GM10266 (cell line): ENCODE data around the gene IL1RAPL1.

Experiments
- DNase-seq: peaks from one replicate; pipeline ENCODE4 v3.0.0; 2012; ENCODE audit errors: extremely low spot score
- CTCF ChIP-seq: IDR thresholded peaks from 2 replicates; pipeline ENCODE4 v1.5.1; 2012; ENCODE audit warnings: mild to moderate bottlenecking, low read depth; ENCODE audit not compliant: control insufficient read depth, insufficient read depth; ENCODE audit errors: missing control alignments

IL1RAPL1 gene

GRCh38 chrX:28651186-28651585 lies 63.9 kb downstream of the IL1RAPL1 start:
- no peak for TF ChIP-seq CTCF
- no peak for DNase-seq

GRCh38 chrX:28659269-28659668 lies 72.0 kb downstream of the IL1RAPL1 start:
- no peak for DNase-seq
- TF ChIP-seq CTCF = no peak

- no peak for DNase-seq
- TF ChIP-seq CTCF = no peak
Measured at GRCh38 chrX:28665778-28666177, 78.5 kb downstream of the IL1RAPL1 start.

DNA sequence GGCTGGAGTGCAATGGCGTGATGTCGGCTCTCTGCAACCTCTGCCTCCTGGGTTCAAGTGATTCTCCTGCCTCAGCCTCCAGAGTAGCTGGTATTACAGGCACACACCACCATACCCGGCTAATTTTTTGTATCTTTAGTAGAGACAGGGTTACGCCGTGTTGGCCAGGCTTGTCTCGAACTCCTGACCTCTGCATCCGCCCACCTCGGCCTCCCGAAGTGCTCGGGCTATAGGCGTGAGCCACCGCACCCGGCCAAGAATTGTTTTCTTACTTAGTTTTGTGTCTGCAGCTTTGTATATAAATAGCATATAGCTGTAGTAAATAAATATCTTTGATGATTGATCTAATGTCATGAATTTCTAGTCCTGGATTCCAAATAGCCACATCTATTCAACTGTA lies 81.1 kb downstream of the IL1RAPL1 start:
- DNase-seq = no peak
- TF ChIP-seq CTCF = no peak

DNA sequence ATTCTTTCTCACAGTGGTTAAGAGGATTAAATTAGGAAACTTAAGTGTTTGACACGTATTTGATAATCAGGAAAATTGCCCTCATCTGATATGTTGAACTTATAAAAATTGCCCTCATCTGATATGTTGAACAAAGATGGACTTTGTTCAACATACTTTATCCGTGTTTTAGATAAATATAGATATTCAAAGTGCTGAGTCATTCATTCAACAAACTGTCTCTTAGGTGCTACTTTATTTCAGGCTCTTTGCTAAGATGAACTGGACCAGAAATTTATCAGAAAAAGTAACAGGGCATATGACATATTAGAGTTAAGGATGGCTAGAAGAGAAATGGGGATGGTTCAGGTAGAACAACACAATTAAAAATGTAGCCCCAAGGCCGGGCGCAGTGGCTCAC lies 81.7 kb downstream of the IL1RAPL1 start:
- TF ChIP-seq CTCF = no peak
- DNase-seq = no peak

DNA sequence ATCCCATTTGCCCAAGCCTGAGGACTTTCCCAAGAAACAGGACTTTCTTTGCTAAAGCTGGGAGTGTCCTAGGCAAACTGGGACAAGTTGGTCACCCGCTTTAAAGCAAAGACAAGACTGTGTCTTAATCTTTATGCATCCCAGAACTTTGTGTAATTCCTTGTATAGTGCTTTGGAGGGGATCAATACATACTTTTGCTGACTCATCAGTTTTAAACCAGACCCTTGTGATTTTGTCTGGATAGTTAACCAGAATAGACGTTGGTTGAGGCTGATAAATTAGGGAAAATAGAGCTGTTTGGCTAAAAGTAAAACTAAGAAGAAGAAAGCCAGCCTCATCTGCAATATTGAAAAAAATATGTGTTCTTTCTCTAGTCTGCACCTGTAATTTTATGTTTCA lies 82.8 kb downstream of the IL1RAPL1 start:
- DNase-seq = no peak
- no peak for TF ChIP-seq CTCF

DNA sequence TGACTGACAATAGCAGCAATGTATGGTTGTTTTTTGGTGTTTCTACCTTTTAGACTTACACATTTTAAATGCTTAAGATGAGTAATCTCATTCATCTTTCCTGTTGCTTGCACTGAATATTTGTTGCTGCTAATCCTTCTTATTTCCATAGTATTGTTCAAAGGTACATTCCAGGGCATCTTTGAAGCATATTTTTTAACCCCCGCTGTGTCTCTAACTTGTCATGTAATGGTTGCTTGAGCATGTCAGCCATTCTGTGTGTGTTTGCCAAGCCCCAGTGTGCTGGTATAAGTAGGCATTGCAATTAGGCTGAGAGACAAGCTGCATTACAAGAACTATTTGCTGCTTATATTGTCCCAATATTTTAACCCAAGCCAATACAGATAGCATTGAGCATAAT lies 87.9 kb downstream of the IL1RAPL1 start:
- TF ChIP-seq CTCF = no peak
- no peak for DNase-seq
